Measurements from ENCODE around the gene TMEM200B.

GRCh38 chr1:29148656-29149491 lies 25.2 kb upstream of the TMEM200B start:
- TF ChIP-seq EZH2 (IDR thresholded peaks at IDR 0.05; ENCODE audit: borderline replicate concordance, low read depth, low read length, poor library complexity, severe bottlenecking): no peak
- TF ChIP-seq CTCF (conservative IDR thresholded peaks at IDR 0.05; ENCODE audit: low read depth, low read length): no peak
